OCI-M2 (cell line): ENCODE data around the gene MCF2L.
"Not testable (repeated sequence)": the region's sequence is repeated elsewhere in the genome, so short reads cannot be mapped to it uniquely, and the experiment has no call there.

ENCODE experiments used
- DNase-seq: peaks from one replicate; lab custom pipeline; 2025; ENCODE audit not compliant: unreplicated experiment; lab: John Stamatoyannopoulos, UW

The MCF2L gene

DNA sequence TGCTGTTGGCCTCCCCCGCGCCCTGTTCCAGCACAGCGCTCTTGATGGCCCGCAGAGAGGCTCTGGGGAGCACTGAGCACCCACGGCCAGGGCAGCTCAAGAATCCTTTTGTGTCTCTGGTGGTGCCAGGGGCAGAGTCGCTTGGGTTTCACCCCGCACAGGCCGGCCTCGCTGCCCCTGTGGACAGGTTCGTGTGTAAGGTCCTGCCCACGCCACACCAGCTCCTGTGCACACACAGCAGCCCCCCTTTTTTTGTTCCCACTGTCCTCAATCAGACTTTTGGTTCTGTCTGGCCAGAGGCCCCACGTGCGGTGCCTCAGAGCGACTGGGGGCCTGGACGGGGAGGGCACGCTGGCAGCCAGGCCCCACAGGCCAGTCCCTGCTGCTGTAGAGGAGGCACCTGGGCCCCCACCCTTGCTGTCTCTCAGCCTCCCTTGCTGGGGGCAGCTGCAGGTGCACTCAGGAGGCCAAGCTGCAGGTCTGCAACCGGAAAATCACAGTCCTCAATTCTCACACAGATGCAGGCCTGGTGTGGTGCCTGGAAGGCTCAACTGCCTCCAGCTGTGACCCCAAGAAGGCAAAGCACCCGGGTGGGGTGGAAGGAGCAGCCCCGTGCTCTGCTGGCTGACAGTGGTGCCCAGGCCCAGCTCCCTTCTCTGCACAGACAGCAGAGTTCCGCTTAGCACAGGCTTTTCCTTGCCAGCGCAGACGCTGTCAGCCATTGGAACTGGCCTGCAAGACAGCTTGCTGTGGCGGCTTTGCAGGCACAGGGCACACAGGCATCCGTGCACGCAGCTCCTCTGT, 124.0 kb downstream of the MCF2L start:
- no peak for DNase-seq

GRCh38 chr13:113093580-113094409, 124.8 kb downstream of the MCF2L start:
- no peak for DNase-seq

DNA sequence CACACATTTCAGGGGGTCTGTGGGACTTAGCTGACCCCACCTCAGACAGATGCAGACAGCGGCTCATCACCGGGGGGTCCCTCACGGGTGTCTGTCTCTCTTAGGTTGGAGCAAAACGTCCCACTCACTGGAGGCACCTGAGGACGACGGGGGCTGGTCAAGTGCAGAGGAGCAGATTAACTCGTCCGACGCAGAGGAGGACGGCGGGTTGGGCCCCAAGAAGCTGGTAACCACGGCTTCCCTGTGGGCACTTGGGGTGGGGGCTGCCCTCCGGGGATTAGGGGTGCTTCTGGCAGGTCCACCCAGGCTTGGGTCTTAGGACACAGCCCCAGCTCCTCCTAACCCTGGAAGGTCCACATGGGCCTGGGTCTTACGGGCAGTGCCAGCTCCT, 125.4 kb downstream of the MCF2L start:
- DNase-seq, result no peak

- no peak for DNase-seq
Observed at GRCh38 chr13:113095146-113096051, 126.4 kb downstream of the MCF2L start.

GRCh38 chr13:113096052-113096744, 127.2 kb downstream of the MCF2L start:
- no peak for DNase-seq

DNA sequence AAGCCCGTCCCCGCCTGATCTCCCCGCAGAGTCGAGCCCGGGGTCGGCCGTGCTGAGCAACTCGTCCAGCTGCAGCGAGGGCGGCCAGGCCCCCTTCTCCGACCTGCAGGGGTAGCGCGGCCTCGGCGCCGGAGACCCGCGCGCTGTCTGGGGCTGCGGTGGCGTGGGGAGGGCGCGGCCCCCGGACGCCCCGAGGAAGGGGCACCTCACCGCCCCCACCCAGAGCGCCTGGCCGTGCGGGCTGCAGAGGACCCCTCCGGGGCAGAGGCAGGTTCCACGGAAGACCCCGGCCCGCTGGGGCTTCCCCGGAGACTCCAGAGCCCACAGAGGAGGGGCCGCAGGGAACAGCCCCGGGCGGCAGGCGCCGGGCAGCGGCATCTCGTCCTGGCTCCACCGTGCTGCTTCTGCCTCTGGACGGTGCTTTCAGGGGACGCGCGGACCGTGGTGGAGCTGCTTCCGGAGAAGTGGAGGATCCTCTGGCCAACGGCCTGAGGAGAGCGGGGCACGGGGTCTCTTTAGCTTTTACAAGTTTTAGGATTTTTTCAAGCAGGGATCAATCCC, 127.8 kb downstream of the MCF2L start:
- DNase-seq, result no peak

- no peak for DNase-seq
Observed at GRCh38 chr13:113097651-113098050, 128.6 kb downstream of the MCF2L start.

GRCh38 chr13:113098162-113098732, 129.2 kb downstream of the MCF2L start:
- DNase-seq, result no peak

DNA sequence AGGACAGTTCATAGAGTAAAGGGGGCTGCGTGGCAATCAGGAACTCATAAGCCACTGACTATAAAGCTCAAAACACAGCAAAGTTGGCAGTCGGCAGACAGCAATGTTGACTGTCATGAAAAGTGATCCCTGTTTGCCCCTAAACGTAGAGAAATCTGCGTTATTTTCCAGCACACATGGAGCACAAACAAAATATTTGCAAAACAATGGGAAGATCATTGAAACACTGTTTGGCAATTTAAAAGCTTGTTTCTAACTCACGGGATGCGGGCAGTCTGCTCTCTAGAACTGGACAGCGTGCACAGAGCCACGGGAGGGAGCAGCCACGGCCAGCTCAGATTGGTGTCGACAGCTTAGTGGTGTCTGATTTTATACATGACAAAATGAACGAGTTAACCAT, 130.1 kb downstream of the MCF2L start:
- DNase-seq, result no peak

GRCh38 chr13:113102302-113102701, 133.3 kb downstream of the MCF2L start:
- not testable (repeated sequence) for DNase-seq

GRCh38 chr13:113102727-113103126, 133.7 kb downstream of the MCF2L start:
- no peak for DNase-seq

GRCh38 chr13:113103646-113104045, 134.6 kb downstream of the MCF2L start:
- DNase-seq, result no peak

- DNase-seq, result no peak
Observed at GRCh38 chr13:113105032-113105920, 136.3 kb downstream of the MCF2L start, which contains the start of gene F7. Gene F7, plus strand, starts transcription at chr13:113105791. Its CDS starts 51 bp downstream, at chr13:113105842.

DNA sequence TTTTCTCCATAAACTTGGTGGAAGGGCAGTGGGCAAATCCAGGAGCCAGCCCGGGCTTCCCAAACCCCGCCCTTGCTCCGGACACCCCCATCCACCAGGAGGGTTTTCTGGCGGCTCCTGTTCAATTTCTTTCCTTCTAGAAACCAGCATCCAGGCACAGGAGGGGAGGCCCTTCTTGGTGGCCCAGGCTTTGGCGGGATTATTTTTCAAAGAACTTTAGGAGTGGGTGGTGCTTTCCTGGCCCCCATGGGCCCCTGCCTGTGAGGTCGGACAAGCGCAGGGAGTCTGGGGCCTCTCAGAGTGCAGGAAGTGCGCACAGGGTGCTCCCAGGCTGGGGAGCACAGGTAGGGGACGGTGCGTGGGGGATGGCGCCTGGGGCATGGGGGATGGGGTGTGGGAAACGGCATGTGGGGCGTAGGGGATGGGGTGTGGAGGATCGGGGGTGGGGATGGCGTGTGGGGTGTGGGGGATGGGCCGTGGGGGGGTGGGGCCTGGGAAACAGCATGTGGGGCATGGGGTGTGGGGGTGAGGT, 137.0 kb downstream of the MCF2L start:
- DNase-seq, result no peak

DNA sequence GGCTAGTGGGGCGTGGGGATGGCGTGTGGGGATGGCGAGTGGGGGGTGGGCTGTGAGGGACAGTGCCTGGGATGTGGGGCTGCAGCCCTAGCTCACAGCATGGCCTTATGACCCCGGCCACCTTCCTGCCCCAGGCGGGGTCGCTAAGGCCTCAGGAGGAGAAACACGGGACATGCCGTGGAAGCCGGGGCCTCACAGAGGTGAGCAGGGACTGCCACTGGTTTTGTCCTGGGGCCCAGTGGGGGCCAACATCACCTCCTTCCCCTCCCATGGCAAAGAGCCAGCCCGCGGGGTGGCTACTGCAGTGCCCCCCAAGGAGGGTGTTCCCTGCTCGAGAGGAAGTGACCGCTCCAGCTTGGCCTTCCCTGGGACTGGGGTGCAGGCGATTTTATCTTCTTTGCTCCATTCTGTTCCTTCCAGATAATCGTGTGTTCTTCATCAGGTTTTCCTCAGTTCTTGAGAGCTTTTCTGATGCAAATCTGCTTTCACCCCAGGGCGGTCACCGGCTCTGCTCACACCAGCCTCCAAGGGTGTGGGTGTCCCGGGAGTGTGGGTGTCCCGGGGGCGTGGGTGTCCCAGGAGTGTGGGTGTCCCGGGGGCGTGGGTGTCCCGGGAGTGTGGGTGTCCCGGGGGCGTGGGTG, 137.8 kb downstream of the MCF2L start:
- no peak for DNase-seq

DNA sequence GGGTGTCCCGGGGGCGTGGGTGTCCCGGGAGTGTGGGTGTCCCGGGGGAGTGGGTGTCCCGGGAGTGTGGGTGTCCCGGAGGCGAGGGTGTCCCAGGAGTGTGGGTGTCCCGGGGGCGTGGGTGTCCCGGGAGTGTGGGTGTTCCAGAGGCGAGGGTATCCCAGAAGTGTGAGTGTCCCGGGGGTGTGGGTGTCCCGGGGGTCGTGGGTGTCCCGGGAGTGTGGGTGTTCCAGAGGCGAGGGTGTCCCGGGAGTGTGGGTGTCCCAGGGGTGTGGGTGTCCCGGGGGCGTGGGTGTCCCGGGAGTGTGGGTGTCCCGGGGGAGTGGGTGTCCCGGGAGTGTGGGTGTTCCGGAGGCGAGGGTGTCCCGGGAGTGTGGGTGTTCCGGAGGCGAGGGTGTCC, 139.5 kb downstream of the MCF2L start:
- DNase-seq, result not testable (repeated sequence)

GRCh38 chr13:113109151-113110047, 140.4 kb downstream of the MCF2L start:
- DNase-seq, result no peak
